H1 (cell line): Measurements from ENCODE around the gene CHMP4B. TPM values are rescaled to one million over a fixed set of nuclear protein-coding genes. Genes with fewer than 3 reads are reported as not detected.

Experiments
- CTCF ChIA-PET: fragments of 300-600 bp; sonication (Branson Sonifier 250); formaldehyde crosslinking; loops from one replicate; lab custom pipeline; 2021; ENCODE audit not compliant: partially characterized antibody; lab: Charles Lee
- POLR2A ChIA-PET: fragments of 300-600 bp; sonication (Branson Sonifier 250); formaldehyde crosslinking; loops from one replicate; lab custom pipeline; 2021; ENCODE audit warnings: inconsistent platforms; ENCODE audit not compliant: partially characterized antibody; lab: Charles Lee
- DNase-seq, 2 experiments: peaks; one replicate each; pipeline versions ENCODE4 v3.0.0 to v3.0.0-alpha.2; 2010 to 2022; ENCODE audit warnings: low spot score in 2 of 2, low read depth in 1 of 2, mixed read lengths in 1 of 2
- FAIRE-seq: peaks from 2 replicates; lab custom pipeline; 2011; peaks lifted over from hg19 to GRCh38; lab: Jason Lieb, UNC
- H2AFZ ChIP-seq: 2 replicates; pipeline ENCODE4 v1.8.1; 2012; ENCODE audit warnings: low read length, inconsistent platforms
- H2AK5ac ChIP-seq: 2 replicates; pipeline ENCODE4 v1.6.1; 2013; ENCODE audit warnings: low read depth, low read length
- H2BK120ac ChIP-seq: replicated peaks from 2 replicates; pipeline ENCODE3; 2013; ENCODE audit warnings: low read depth, low read length, inconsistent platforms
- H2BK12ac ChIP-seq: 2 replicates; pipeline ENCODE4 v1.6.1; 2013; ENCODE audit warnings: low read depth, low read length
- H2BK15ac ChIP-seq: 2 replicates; pipeline ENCODE4 v1.6.1; 2013; ENCODE audit warnings: low read length
- H2BK20ac ChIP-seq: 2 replicates; pipeline ENCODE4 v1.6.1; 2013; ENCODE audit warnings: low read length
- H2BK5ac ChIP-seq: 2 replicates; pipeline ENCODE4 v1.6.1; 2013; ENCODE audit warnings: low read depth, low read length
- H3K14ac ChIP-seq: 2 replicates; pipeline ENCODE4 v1.6.1; 2013; ENCODE audit warnings: inconsistent platforms; ENCODE audit not compliant: insufficient read length
- H3K18ac ChIP-seq: 2 replicates; pipeline ENCODE4 v1.6.1; 2013; ENCODE audit warnings: low read length; ENCODE audit errors: extremely low read depth
- H3K23ac ChIP-seq: 2 replicates; pipeline ENCODE4 v1.6.1; 2013; ENCODE audit warnings: inconsistent platforms; ENCODE audit not compliant: insufficient read length
- H3K23me2 ChIP-seq: 2 replicates; pipeline ENCODE4 v1.6.1; 2013; ENCODE audit warnings: low read depth, low read length
- H3K27ac ChIP-seq: 2 replicates; pipeline ENCODE4 v1.6.1; 2011; ENCODE audit warnings: low read depth, low read length, inconsistent platforms
- H3K27me3 ChIP-seq, 4 experiments: replicated peaks in 1 of 4; 1 replicate in 1 of 4; 2 replicates in 3 of 4; pipeline versions ENCODE4 v1.6.1 to v1.8.1; 2011 to 2013; ENCODE audit warnings: low read length in 3 of 4, mild to moderate bottlenecking in 3 of 4, inconsistent platforms in 2 of 4, mixed read lengths in 2 of 4, moderate library complexity in 1 of 4; ENCODE audit not compliant: control insufficient read depth in 3 of 4, insufficient read depth in 3 of 4; ENCODE audit errors: extremely low read depth in 1 of 4
- H3K36me3 ChIP-seq, 4 experiments: 2 replicates each; pipeline versions ENCODE4 v1.6.1 to v1.8.1; 2011 to 2013; ENCODE audit warnings: mild to moderate bottlenecking in 4 of 4, low read length in 3 of 4, moderate library complexity in 2 of 4, control low read depth in 1 of 4, inconsistent platforms in 1 of 4; ENCODE audit not compliant: insufficient read depth in 4 of 4, control insufficient read depth in 2 of 4
- H3K4ac ChIP-seq: replicated peaks from 2 replicates; pipeline ENCODE3; 2013; ENCODE audit warnings: low read length, low read depth, mixed read lengths, inconsistent platforms; ENCODE audit not compliant: insufficient read length
- H3K4me1 ChIP-seq, 4 experiments: replicated peaks in 1 of 4; 1 replicate in 1 of 4; 2 replicates in 3 of 4; pipeline versions ENCODE4 v1.6.1 to v1.8.1; 2011 to 2013; ENCODE audit warnings: low read length in 3 of 4, inconsistent platforms in 2 of 4, mixed read lengths in 1 of 4; ENCODE audit not compliant: insufficient read depth in 4 of 4, control insufficient read depth in 3 of 4
- H3K4me2 ChIP-seq, 2 experiments: 2 replicates each; pipeline versions ENCODE4 v1.6.1 to v1.8.1; 2011 to 2013; ENCODE audit warnings: low read depth in 2 of 2, low read length in 2 of 2, control low read depth in 1 of 2, inconsistent platforms in 1 of 2, mild to moderate bottlenecking in 1 of 2; ENCODE audit not compliant: insufficient read depth in 1 of 2
- H3K4me3 ChIP-seq, 4 experiments: fragments of 200-600, 300-600 bp in 1 of 4; sonication (generic), shearing (Covaris generic), sonication (Bioruptor Twin) in 1 of 4; 2 replicates each; pipeline versions ENCODE4 v1.5.1 to v1.8.1; 2011 to 2016; ENCODE audit warnings: low read length in 4 of 4, low read depth in 3 of 4, control low read depth in 2 of 4, inconsistent platforms in 2 of 4, mild to moderate bottlenecking in 2 of 4, mixed read lengths in 1 of 4, moderate library complexity in 1 of 4; ENCODE audit not compliant: insufficient read depth in 2 of 4; ENCODE audit errors: extremely low read depth in 1 of 4
- H3K56ac ChIP-seq: replicated peaks from 2 replicates; pipeline ENCODE3; 2013; ENCODE audit warnings: low read depth, mild to moderate bottlenecking, mixed read lengths, low read length, inconsistent platforms; ENCODE audit not compliant: insufficient read length
- H3K79me1 ChIP-seq: 2 replicates; pipeline ENCODE4 v1.6.1; 2013; ENCODE audit warnings: low read depth, low read length, control low read depth
- H3K79me2 ChIP-seq, 2 experiments: 2 replicates each; pipeline versions ENCODE4 v1.6.1 to v1.8.1; 2012 to 2013; ENCODE audit warnings: low read length in 2 of 2, mild to moderate bottlenecking in 2 of 2, inconsistent platforms in 1 of 2; ENCODE audit not compliant: insufficient read depth in 2 of 2, control insufficient read depth in 1 of 2
- H3K9ac ChIP-seq, 4 experiments: replicated peaks in 1 of 4; 1 replicate in 1 of 4; 2 replicates in 3 of 4; pipeline versions ENCODE4 v1.6.1 to v1.8.1; 2011 to 2013; ENCODE audit warnings: low read depth in 3 of 4, low read length in 3 of 4, control low read depth in 2 of 4, mild to moderate bottlenecking in 2 of 4, moderate library complexity in 2 of 4, inconsistent platforms in 1 of 4; ENCODE audit errors: extremely low read depth in 1 of 4
- H3K9me3 ChIP-seq, 2 experiments: 2 replicates each; pipeline versions ENCODE4 v1.6.1 to v1.8.1; 2012 to 2013; ENCODE audit warnings: mild to moderate bottlenecking in 2 of 2, moderate library complexity in 2 of 2, control low read depth in 1 of 2, inconsistent platforms in 1 of 2, low read depth in 1 of 2, low read length in 1 of 2, mixed read lengths in 1 of 2; ENCODE audit not compliant: insufficient read depth in 2 of 2
- H4K20me1 ChIP-seq, 2 experiments: replicated peaks in 1 of 2; 2 replicates each; pipeline versions ENCODE3 to v1.8.1; 2011 to 2013; ENCODE audit warnings: inconsistent platforms in 2 of 2, low read length in 2 of 2, mild to moderate bottlenecking in 1 of 2; ENCODE audit not compliant: insufficient read depth in 2 of 2, control insufficient read depth in 1 of 2
- H4K5ac ChIP-seq: 2 replicates; pipeline ENCODE4 v1.6.1; 2013; ENCODE audit warnings: low read length, low read depth, mixed read lengths, inconsistent platforms; ENCODE audit not compliant: insufficient read length
- H4K8ac ChIP-seq: 2 replicates; pipeline ENCODE4 v1.8.0; 2013; ENCODE audit warnings: mild to moderate bottlenecking, moderate library complexity, low read length, inconsistent platforms; ENCODE audit not compliant: insufficient read depth; ENCODE audit errors: extremely low read depth
- H4K91ac ChIP-seq: replicated peaks from 2 replicates; pipeline ENCODE3; 2013; ENCODE audit warnings: low read length, mixed read lengths, inconsistent platforms; ENCODE audit not compliant: insufficient read length
- HDAC2 ChIP-seq, 2 experiments: fragments of 300-600 bp in 1 of 2; sonication (generic) in 1 of 2; IDR thresholded peaks; 2 replicates each; pipeline ENCODE4 v1.6.1; 2011 to 2012; ENCODE audit warnings: low read depth in 2 of 2, low read length in 2 of 2, mild to moderate bottlenecking in 2 of 2, moderate library complexity in 2 of 2, borderline replicate concordance in 1 of 2, inconsistent platforms in 1 of 2
- MAFK ChIP-seq: IDR thresholded peaks from 2 replicates; pipeline ENCODE4 v1.6.1; 2012; ENCODE audit warnings: low read depth, mild to moderate bottlenecking, improper control_type of control experiment, low read length
- NRF1 ChIP-seq: IDR thresholded peaks from 2 replicates; pipeline ENCODE4 v1.6.1; 2011; ENCODE audit warnings: mild to moderate bottlenecking, low read depth, low read length, improper control_type of control experiment
- RAD21 ChIP-seq, 2 experiments: IDR thresholded peaks in 1 of 2; conservative IDR thresholded peaks in 1 of 2; 2 replicates each; pipeline ENCODE4 v1.6.1; 2011; ENCODE audit warnings: low read depth in 2 of 2, low read length in 2 of 2, improper control_type of control experiment in 1 of 2, inconsistent platforms in 1 of 2, mild to moderate bottlenecking in 1 of 2, moderate library complexity in 1 of 2
- SIRT6 ChIP-seq: IDR thresholded peaks from one replicate; pipeline ENCODE4 v1.7.1; 2012; ENCODE audit warnings: low read length, inconsistent platforms
- SP1 ChIP-seq: IDR thresholded peaks from 2 replicates; pipeline ENCODE4 v1.6.1; 2011; ENCODE audit warnings: low read depth, low read length
- SUZ12 ChIP-seq: fragments of 200-600 bp; sonication (generic); IDR thresholded peaks from 2 replicates; pipeline ENCODE4 v1.6.1; 2012; ENCODE audit warnings: mild to moderate bottlenecking, inconsistent platforms, low read length, moderate library complexity, mixed read lengths
- WGBS, 2 experiments: shearing (Covaris generic) in 1 of 2; methylation state at CpG; one replicate each; pipeline versions ENCODE4 v1.1.6 to v1.1.7; 2013 to 2015; ENCODE audit warnings: low lambda C conversion rate in 2 of 2, mixed read lengths in 2 of 2, inconsistent platforms in 1 of 2, low coverage in 1 of 2, missing lambda C conversion rate in 1 of 2; ENCODE audit not compliant: insufficient replicate concordance in 2 of 2, insufficient coverage in 1 of 2, insufficient read length in 1 of 2; ENCODE audit errors: extremely low coverage in 1 of 2, missing lambda C conversion rate in 1 of 2; 5-methylcytosine and 5-hydroxymethylcytosine counted together
- polyA plus RNA-seq, 7 experiments: library from polyadenylated mRNA; depleted of rRNA in 3 of 7; stranded (reverse) in 5 of 7; unstranded in 2 of 7; fragments of >200 nt in 5 of 7; fragments of 200-250 nt in 2 of 7; gene quantifications; 1 replicate in 5 of 7; 2 replicates in 1 of 7; 4 replicates in 1 of 7; pipeline versions ENCODE4 v1.2.1 to v1.2.3, GENCODE V29; 2011 to 2013; ENCODE audit warnings: missing spikeins in 2 of 7, mixed read lengths in 2 of 7
- total RNA-seq: library from RNA; stranded (reverse); fragmentation: NEBNext Ultra II Directional; extraction: Animal tissue kit (Norgen Biotek cat#: 25700); gene quantifications from 2 replicates; pipeline ENCODE4 v1.2.1, GENCODE V29; 2021

CHMP4B gene
- total and polyA plus RNA-seq, 2 of the 8 experiments (the other 6 are each of a cell fraction or from before 2014, with no cell fraction given), result 38.6 to 66.3 TPM

DNA sequence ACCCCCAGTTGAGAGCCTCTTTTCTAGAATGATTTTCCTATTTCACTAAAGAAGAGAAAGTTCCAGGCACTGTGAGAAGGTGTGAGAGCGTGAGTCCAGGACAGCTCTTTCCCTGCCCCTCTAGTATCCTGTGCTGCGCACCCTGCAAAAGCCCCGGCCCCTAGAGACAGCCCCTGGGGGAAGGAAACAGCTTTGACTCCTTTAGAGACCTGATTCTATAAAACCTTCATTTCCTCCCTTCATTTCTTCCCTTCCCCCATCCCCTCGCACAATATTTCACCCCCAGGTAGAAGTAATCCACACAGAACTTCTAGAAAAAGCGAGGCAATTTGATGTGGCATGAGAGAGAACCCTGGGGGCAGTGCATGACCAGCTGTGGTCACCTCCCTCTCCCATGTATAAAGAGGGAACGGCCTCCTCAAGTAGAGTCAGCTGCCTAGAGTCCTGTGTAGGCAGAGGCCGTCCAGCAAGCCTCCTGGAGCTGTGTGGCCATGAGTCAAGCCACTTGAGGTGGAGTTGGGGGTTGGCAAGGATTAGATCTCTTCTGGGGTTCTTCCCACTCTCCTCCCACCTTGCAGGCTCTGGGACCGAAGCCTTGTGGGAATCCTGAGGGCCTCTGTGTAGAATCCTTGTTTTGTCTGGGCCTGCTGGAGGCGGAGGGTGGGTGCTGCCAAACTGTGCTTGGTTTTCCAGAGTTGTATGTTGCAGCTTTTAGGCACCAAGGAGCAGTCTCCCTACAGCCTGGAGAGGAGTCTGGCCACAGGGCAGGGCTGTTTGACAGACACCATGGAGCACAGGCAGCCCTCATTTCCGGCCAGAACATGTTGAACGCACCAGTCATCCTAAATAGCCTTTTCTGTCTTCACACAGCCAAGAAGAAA lies 41.7 kb downstream of the CHMP4B start:
- no peak for FAIRE-seq

More for the DNA sequence above, 41.7 kb downstream of the CHMP4B start:
- Histone ChIP-seq H3K79me2 (peaks cover 0 to 7% of the 10 kb centered on the region in 2 experiments; a peak in 1 of 4 replicates), H3K23me2 (no peaks in the 10 kb centered on the region), H3K27me3 (no peaks in the 10 kb centered on the region), H3K56ac (no peak overlapping the region), H3K9me3 (no peaks in the 10 kb centered on the region), H2AK5ac (no peak overlapping the region), H4K8ac (no peak overlapping the region), H2BK12ac (no peak overlapping the region), H2BK20ac (no peak overlapping the region), H3K79me1 (no peaks in the 10 kb centered on the region; the same call in 1 of the 2 replicates), H4K20me1 (peaks cover 0 to 2% of the 10 kb centered on the region in 2 experiments), H3K4me3 (no peak overlapping the region), H2AFZ (no peak overlapping the region), H3K27ac (no peak overlapping the region), H4K5ac (no peak overlapping the region), H3K14ac (no peak overlapping the region), H3K4ac (no peak overlapping the region), H2BK120ac (no peak overlapping the region), H3K18ac (no peak overlapping the region), H3K23ac (no peak overlapping the region), H3K4me2 (no peak overlapping the region), H3K36me3 (peaks cover 5 to 32% (median 17%) of the 10 kb centered on the region in 4 experiments; a peak in 7 of 8 replicates), H3K4me1 (no peaks in the 10 kb centered on the region), H2BK15ac (no peak overlapping the region), H2BK5ac (no peak overlapping the region), H3K9ac (no peak overlapping the region), H4K91ac (no peak overlapping the region)
- DNase-seq, result no peak
- CTCF ChIA-PET, result interaction anchor here (0.6 to 5.4 kb wide), 4 partner anchors 10 to 221 kb away, joined by 3 to 31 read pairs (median 4); no protein-coding TSS in a partner anchor
- POLR2A ChIA-PET, result no interaction called here
- WGBS, 2 experiments, result 85 to 100% methylated on average over 1 to 11 of the region's 11 CpGs
- TF ChIP-seq MAFK (no peak), HDAC2 (IDR thresholded peaks at IDR 0.05; ENCODE audit: borderline replicate concordance in 1 of 2, low read depth in 2 of 2, low read length in 2 of 2) (no peak), SUZ12 (no peak), SP1 (no peak), NRF1 (no peak), RAD21 (IDR thresholded peaks at IDR 0.05 in 1 of 2, conservative IDR thresholded peaks at IDR 0.05 in 1 of 2; ENCODE audit: low read depth in 2 of 2, low read length in 2 of 2) (no peak), SIRT6 (no peak)
